HG02938 (cell line): ENCODE results near the gene ATP1B1.

Source experiments
- ATAC-seq: cut with Tn5 transposase; IDR thresholded peaks from one replicate; pipeline ENCODE4 v1.9.1; 2021; ENCODE audit warnings: mild to moderate bottlenecking, moderate library complexity; ENCODE audit not compliant: unreplicated experiment

Gene ATP1B1

GRCh38 chr1:169106095-169106920 is at the start of gene ATP1B1:
ATP1B1 (plus strand) TSS chr1:169106690; CDS start chr1:169106830, 140 bp downstream.
- ATAC-seq, result peak; percentile 80

- no peak for ATAC-seq
These were observed 47.1 kb upstream of the ATP1B1 start for GRCh38 chr1:169059421-169059820.

- ATAC-seq, result no peak
These were observed 46.3 kb upstream of the ATP1B1 start for GRCh38 chr1:169060043-169060722.

GRCh38 chr1:169060919-169061639 is 45.4 kb upstream of the ATP1B1 start:
- ATAC-seq, result no peak

- no peak for ATAC-seq
These were observed 44.3 kb upstream of the ATP1B1 start for GRCh38 chr1:169062152-169062551.

- ATAC-seq, result no peak
These were observed 42.4 kb upstream of the ATP1B1 start for GRCh38 chr1:169064103-169064502.

- ATAC-seq, result no peak
These were observed 35.9 kb upstream of the ATP1B1 start for GRCh38 chr1:169070547-169070946.

- no peak for ATAC-seq
These were observed 35.5 kb upstream of the ATP1B1 start for GRCh38 chr1:169070958-169071357.

GRCh38 chr1:169072945-169073725 is 33.4 kb upstream of the ATP1B1 start:
- no peak for ATAC-seq

GRCh38 chr1:169078163-169078883 is 28.2 kb upstream of the ATP1B1 start:
- no peak for ATAC-seq

GRCh38 chr1:169081503-169082123 is 24.9 kb upstream of the ATP1B1 start:
- no peak for ATAC-seq

- ATAC-seq, result no peak
These were observed 20.6 kb upstream of the ATP1B1 start for GRCh38 chr1:169085911-169086310.

GRCh38 chr1:169086603-169087455 is 19.7 kb upstream of the ATP1B1 start:
- peak; percentile 39 for ATAC-seq

- no peak for ATAC-seq
These were observed 18.6 kb upstream of the ATP1B1 start for GRCh38 chr1:169087876-169088275.

GRCh38 chr1:169089776-169090175 is 16.7 kb upstream of the ATP1B1 start:
- ATAC-seq, result no peak

GRCh38 chr1:169090308-169090899 is 16.1 kb upstream of the ATP1B1 start:
- ATAC-seq, result no peak

- peak; percentile 32 for ATAC-seq
These were observed 15.6 kb upstream of the ATP1B1 start for GRCh38 chr1:169090900-169091311.

- ATAC-seq, result peak; percentile 78
These were observed 15.0 kb upstream of the ATP1B1 start for GRCh38 chr1:169091480-169091941.
